ENCODE data around the gene CEP68.

- TF ChIP-seq CTCF (conservative IDR thresholded peaks at IDR 0.05; ENCODE audit: low read length) = no peak
- TF ChIP-seq EZH2phosphoT487 (IDR thresholded peaks at IDR 0.05; ENCODE audit: borderline replicate concordance) = no peak
These were observed 41.6 kb downstream of the CEP68 start for GRCh38 chr2:65097844-65098243.
